C4-2B (cell line): ENCODE results near the gene ZNF225.

Experiments
- ZFX ChIP-seq: fragments of 450-650 bp; IDR thresholded peaks from 2 replicates; pipeline ENCODE4 v1.6.1; 2017
- TF ChIP-seq, protein P1 (sequence below): fragments of 450-650 bp; conservative IDR thresholded peaks from 2 replicates; pipeline ENCODE4 v1.5.1; 2017; ENCODE audit warnings: mild to moderate bottlenecking

GRCh38 chr19:44131955-44132354 lies 18.8 kb downstream of the ZNF225 start:
- TF ChIP-seq, protein P1, sequence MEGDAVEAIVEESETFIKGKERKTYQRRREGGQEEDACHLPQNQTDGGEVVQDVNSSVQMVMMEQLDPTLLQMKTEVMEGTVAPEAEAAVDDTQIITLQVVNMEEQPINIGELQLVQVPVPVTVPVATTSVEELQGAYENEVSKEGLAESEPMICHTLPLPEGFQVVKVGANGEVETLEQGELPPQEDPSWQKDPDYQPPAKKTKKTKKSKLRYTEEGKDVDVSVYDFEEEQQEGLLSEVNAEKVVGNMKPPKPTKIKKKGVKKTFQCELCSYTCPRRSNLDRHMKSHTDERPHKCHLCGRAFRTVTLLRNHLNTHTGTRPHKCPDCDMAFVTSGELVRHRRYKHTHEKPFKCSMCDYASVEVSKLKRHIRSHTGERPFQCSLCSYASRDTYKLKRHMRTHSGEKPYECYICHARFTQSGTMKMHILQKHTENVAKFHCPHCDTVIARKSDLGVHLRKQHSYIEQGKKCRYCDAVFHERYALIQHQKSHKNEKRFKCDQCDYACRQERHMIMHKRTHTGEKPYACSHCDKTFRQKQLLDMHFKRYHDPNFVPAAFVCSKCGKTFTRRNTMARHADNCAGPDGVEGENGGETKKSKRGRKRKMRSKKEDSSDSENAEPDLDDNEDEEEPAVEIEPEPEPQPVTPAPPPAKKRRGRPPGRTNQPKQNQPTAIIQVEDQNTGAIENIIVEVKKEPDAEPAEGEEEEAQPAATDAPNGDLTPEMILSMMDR, result no peak
- no peak for TF ChIP-seq ZFX
